GM21737 (cell line): ENCODE data around the gene UNC13C.
"Not testable (repeated sequence)": the region's sequence is repeated elsewhere in the genome, so short reads cannot be mapped to it uniquely, and the experiment has no call there.

Experiments
- ATAC-seq: cut with Tn5 transposase; IDR thresholded peaks from one replicate; pipeline ENCODE4 v1.9.1; 2021; ENCODE audit warnings: mild to moderate bottlenecking, moderate library complexity; ENCODE audit not compliant: unreplicated experiment

UNC13C gene

DNA sequence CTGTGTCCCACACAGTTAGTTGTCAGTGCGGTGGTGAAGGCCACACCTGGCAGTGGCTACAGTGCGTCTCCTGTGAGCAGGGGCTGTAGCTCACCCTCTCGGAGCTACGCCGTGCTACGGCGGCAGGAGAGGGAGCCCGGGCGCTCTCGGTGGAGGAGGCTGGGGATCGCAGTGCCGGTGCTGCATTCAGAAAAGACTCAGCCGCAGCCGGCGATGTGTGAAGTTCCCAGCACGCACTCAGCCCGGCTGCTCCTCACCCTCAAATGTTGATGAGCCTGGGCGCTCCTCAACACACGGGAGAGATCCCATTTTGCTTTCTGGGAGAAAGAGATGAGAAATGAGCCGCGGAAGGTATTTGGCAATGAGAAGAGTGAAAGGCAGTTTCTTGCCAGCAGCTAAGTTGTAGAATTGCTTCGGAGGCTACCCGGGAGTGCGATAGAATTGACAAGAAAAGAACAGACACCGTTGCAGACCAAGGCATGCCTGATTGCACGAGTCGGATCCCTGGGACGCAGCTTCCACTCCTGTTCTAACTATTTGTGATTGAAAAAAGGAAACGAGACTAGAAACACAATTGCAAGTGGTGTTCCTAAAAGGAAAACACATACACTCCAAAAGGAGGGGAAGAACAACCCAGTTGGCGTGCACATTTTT is at the start of gene UNC13C:
TSS of gene UNC13C (plus strand) at position 189 of the 654 bp plus-strand sequence. CDS start 34,463 bp downstream, outside the sequence.
- ATAC-seq, result no peak

DNA sequence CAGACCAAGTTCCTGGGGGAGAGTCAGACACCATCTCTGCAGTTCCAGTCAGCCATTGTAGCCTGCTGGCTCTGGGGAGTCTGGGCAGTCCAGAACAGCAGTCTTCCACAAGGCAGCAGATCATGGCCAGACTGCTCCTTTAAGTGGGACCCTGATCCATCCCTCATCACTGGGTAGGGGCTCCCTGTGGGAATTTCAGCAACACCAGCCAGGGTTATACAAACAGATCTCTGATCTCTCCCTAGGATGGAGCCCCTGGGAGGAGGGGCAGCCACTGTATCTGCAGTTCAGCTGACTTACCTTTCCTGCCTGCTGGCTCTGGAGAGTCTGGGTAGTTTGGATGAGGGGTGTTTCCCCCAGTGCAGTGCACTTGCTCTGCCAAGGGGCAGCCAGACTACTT is 42.1 kb upstream of the UNC13C start:
- no peak for ATAC-seq

DNA sequence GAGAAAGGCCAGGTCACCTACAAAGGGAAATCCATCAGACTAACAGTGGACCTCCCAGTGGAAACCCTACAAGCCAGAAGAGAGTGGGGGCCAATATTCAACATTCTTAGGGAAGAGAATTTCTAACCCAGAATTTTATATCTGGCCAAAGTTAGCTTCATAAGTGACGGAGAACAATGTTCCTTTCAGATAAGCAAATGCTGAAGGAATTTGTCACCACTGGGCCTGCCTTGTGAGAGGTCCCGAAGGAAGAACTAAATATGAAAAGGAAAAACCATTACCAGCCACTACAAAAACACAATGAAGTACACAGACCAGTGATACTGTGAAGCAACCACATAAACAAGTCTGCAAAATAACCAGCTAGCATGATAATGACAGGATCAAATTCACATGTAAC is 40.6 kb upstream of the UNC13C start:
- not testable (repeated sequence) for ATAC-seq

DNA sequence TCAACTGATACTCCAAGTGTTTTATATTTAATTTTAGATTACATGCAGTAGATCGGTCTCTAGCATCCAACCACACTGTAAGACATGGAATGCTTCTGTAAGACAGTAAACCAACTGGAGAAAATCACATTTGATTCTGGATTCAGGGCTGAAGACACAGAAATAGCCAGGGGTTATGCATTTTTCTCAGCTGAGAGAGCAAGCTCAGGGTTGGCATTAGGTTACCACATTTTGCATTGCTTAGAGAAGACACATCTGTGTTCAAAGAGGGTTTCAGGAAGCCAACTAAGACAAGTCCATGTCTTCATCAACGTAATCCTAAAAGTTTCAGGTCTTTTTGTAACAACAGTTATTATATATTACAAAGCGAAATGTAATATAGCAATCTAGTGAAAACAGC is 27.7 kb upstream of the UNC13C start:
- ATAC-seq, result no peak

DNA sequence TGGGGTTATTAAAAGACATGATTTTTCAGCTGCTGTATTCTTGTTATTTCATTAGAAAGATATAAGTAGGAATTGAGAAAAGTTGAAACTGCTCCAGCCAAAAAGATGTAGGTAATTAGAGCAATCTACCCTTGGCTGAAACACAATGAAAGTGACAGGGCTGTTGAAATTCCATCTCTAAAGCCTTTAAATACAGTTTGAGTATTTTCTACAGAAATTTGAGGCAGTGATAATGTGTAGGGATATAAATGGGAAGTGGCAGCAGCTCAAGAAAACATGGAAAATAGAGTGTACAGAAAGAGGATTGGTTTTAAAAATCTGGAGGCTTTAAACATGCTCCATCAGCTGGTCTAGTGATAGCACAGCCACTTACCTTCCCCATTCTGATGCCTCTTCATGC is 22.8 kb upstream of the UNC13C start:
- ATAC-seq, result no peak

DNA sequence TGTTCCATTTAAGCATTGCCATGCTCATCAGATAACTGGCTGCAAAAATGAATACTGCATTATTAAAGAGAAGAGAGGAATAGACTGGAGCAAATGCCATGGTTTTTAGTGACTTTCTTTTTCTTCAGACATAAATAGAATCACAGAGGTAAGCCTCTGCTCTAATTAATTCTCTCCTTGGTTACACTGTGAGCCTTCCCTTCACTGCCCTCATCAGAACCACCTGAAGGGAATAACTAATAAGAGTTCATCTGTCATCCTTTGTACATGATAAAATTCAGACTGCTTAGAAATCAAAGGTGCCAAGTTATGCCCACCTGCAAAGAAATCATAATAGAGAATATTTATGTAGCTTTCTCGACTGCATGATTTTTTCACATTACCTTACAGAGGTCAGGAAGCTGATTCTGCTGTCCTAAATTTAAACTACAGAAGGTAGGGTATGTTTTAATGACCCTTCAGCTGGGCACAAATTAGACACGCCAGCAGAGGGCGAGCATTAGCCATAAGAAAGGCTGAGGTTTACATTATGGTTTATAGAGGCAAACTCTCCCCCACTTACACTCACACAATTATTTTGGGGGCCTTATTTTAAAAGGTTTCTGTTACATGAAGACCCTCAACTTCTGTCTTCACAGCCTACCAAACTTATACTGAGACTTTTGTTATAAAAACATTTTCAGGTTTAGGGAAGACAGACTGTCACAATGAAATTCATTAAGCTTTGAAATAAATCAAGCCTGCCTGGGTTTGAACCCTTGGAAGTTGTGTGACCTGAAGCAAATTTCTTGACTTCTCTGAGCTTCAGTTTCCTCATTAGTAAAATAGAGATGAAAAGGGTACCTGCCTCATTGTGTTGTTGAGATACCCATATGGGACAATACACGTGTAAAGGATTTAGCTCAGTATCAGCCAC is 15.3 kb upstream of the UNC13C start:
- no peak for ATAC-seq

DNA sequence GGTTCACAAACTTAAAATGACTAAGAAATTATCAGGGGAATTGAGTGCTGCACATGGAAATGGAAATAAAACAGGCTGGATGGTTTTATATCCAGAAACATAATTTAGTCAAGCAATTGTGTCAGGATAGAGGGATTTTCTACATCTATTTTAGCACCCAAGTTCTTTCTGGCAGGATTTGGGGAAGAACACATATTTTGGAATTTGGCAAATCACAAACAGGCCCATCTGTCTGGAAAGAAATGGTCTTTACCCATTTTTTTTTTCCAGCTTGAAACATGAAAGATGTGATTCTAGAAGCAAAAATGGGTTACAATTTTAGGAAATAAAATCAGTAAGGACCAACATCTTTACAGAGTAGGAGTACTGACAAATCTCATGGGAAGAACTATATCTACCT is 14.4 kb upstream of the UNC13C start:
- no peak for ATAC-seq

DNA sequence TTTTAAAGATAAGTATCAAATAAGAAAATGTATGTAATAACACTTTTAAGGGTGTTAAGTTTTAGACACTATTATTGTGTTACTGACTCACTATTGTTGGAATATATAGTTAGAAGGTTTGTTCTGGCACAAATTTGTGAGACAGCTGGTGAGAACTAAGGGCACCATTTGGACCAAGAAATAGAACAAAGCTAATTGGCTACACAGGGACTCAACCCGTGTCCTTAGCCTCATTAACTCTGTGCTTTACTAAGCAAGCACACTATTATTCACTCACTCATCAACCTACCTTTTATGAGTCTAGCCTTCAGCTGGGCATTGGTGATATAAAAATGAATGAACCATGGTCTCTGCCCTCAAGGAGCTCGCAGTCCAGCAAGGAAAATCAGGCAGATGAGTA is 4.1 kb upstream of the UNC13C start:
- ATAC-seq, result no peak

DNA sequence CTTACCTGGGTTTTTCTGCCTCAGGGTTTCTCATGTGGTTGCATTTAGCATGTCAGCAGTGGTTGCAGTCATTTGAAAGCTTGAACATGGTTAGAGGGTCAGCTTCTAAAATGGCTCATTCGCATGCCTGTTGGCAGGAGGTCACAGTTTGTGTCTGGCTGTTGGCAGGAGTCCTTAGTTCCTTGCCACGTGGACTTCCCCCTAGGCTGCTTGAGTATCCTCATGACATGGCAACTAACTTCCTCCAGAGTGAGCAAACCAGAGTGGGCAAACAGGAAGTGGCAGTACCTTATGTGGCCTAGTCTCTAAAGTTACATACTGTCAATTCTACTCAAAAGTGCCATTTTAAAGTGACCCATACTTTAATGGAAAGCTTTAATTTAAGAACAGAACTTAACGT is 3.4 kb upstream of the UNC13C start:
- no peak for ATAC-seq

DNA sequence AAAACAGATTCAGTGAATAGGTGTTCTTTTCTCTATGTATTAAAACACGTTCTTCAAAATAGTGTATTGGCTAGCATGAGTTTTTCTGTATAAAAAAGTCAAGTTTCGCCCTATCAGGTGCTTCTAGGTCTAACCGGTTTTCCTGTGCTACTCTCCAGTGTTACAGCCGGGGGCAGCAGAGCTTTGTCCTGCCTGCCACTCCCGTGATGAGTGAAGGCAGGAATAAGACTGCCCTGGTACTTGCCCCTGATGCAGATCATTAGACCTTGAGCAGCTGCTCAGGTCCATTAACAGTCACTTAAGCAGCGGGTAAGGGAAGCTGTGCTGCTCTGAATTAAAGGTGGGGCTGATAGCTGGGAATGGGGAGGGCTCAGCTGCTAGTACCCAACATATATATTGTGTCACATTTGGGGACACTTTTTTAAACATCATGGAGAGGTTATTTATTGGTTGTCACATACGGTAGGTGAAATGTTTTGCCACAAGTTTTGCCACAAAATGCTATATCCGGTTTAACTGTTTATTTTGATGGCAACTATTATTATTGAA is 1.3 kb upstream of the UNC13C start:
- no peak for ATAC-seq

DNA sequence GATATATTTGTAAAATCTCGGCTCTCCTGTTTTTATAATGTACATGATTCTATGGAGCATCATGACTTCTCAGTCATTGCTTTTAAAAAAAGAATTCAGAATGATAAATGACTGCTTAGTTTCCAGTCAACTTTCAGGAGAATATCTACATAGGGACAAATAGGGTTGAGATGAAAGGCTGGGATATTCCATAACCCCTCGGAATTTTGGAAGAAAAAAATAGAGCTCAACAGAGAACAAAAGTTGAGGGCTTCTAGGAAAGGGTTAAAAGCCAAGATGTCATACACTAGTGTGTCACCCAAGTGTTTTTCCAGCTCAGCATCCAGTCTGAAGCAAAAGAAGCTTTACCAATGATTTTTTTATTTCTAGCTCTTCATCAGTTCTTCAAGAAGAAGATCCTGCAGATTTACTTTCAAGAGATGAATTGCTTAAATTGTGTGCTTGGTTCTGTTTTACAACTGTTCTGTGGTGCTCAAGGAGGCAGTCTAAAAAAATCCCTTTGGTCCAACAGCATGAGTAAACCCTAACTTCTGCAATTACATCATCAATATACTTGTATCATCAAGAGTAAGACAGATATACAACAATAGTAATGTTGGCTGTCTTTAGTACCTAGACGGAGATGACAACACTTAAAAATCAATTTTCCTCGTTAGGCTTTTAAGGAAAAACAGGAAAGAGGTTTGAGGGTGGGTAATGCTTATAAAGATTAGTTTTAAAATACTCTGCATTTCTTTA is 979 bp downstream of the UNC13C start:
- no peak for ATAC-seq

DNA sequence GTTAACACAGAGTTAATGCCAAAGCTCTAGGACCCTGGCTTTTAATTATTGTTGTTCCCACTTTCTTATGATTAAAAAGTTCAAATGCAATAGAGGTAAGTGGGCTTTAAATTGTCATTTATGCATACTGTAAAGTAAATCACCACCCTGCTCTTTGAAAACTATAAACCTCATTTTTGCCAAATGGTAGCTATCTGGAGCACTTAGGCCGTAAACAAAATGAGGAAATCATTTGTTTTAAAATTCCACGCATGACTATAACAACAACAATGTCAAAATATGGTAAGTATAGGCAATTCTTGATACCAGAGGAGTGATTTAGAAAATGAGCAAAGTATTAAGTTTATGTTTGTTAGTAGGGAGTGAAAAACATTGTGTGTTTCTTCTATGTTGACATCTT is 1.8 kb downstream of the UNC13C start:
- ATAC-seq, result no peak

DNA sequence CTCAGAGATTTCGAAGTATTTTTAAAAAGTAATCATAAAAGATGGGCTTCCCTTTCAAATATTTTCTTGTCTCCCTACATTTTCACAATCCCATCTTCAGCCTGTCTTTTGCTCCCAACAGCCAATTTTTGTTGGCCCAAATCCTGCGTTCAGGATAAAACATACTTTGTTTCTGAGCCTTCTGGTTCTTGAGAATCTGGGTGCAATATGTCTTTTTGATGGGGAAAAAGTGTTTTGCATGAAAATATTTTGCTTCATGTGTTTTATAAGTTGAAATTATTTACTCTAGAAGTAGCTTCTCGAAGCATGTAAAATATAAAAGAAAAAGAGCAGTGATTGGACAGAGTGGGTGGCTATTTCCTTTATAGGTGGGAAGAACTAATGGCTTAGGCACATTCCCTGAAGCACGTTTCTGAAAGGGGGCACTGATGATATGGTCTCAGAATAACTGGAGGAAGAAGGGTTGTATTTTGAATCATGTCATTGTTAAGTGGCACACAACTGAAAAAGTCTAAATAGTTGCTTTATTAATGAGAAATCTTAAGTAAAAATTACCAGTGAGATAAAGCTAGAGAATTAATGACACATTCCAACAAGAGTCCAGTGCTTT is 3.9 kb downstream of the UNC13C start:
- ATAC-seq, result no peak

DNA sequence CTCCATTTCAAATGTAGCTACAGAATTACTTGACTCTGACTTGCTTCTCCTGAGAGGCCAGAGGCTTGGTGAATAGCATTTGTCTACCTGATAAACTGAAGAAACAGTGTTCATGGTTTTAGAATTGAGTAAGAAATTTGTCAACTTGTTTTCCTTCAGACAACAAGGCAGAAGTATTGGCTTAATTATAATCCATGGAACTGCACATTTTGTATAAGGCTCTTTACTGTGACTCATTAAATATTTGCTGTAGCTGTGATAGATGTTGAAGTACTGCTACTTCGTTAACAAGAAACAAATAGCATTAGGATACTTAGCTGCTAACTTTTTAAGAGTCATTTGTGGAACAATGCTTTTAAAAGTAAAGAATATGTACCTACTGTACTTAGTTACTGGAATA is 4.6 kb downstream of the UNC13C start:
- ATAC-seq, result no peak

DNA sequence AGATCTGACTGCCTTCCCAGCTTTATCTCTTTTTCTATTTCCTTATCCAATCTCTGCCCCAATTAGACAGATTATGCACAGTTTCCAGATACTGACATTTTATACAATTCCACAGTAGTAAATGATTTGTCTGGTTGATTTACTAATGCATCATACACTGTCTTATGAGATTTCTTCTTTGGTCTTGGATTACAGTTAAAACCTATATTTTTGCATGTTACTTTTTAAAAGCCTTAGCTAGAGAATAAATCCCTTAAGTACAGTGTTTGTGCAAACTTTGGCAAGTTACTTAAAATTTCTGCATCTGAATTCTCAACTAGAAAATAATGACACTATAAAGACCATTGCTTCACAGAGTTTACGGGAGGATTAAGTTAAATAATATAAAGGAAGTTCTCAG is 6.0 kb downstream of the UNC13C start:
- no peak for ATAC-seq

DNA sequence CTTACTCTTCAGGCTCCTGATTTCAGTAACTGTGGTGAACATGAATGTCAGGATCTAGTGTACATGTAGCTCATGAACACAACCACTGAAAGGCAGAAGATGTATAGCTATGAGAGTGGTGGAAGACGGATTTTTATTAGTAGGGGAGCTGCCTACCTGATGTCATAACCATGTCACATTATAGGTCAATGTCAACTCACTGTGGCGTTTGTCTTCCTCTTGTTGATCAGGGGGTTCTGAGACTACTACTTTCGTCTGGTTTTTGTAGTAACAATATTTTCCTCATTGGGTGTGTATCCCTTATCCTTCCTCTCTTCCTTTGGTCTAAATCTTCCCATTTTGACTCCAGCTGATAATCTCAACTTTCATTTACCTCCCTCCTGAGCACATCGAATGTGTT is 7.3 kb downstream of the UNC13C start:
- no peak for ATAC-seq

DNA sequence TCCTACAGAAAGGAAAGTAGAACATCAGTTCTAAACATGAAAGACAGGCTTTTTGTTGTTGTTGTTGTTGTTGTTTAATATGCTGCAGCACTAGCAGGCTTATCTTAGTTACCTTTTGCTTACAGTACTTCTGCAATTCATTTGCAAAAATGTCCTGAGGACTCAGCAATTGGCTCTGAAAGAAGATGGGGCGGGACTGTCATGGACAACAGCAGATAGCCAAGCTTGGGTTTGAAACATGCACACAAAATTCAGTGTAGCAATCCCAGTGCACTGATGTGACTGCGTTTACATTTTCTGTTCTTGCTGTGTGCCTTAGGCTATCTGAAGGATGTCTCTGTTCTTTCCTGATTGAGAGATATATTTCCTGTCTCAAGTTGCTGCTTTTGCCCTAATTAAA is 9.2 kb downstream of the UNC13C start:
- no peak for ATAC-seq

DNA sequence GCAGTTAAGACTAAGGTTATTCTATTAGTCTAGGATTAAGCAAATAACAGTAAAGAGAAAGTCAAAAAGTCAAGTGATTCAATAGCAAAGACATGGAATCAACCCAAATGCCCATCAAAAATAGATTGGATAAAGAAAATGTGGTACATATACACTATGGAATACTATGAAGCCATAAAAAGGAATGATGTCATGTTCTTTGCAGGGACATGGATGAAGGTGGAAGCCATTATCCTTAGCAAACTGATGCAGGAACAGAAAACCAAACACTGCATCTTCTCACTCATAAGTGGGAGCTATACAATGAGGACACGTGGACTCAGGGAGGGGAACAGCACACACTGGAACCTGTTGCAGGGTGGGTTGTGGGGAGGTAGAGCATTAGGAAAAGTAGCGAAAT is 29.0 kb downstream of the UNC13C start:
- ATAC-seq, result no peak

DNA sequence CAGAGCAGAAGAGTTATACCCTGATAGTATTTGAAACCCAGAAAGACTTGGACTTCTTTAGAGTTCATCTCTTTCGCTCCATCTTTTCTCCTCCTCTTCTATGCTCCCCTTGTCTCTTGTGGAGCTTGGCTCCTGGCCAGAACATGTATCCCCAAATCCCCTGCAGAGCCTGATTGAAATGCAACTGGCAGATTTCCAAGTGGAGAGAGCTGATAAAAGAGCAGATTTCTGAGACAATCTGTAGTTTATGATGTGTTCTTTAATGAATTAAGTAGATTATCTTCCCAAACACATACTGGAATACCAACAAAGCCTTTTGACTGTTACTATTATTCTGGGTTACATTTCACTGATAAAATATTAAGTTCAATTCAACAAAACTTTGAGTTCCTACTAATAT is 33.4 kb downstream of the UNC13C start:
- ATAC-seq, result no peak

DNA sequence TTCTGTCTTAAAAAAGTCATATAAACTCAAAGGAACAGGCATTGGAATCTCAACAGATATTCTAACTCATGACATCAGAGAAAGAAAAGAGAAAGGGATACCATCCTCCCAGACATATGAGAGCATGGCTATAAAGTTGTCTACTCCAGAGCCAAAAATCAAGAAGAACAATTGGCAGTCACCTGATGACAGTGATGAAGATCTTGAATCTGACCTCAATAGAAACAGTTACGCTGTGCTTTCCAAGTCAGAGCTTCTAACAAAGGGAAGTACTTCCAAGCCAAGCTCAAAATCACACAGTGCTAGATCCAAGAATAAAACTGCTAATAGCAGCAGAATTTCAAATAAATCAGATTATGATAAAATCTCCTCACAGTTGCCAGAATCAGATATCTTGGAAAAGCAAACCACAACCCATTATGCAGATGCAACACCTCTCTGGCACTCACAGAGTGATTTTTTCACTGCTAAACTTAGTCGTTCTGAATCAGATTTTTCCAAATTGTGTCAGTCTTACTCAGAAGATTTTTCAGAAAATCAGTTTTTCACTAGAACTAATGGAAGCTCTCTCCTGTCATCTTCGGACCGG is 35.9 kb downstream of the UNC13C start:
- no peak for ATAC-seq

DNA sequence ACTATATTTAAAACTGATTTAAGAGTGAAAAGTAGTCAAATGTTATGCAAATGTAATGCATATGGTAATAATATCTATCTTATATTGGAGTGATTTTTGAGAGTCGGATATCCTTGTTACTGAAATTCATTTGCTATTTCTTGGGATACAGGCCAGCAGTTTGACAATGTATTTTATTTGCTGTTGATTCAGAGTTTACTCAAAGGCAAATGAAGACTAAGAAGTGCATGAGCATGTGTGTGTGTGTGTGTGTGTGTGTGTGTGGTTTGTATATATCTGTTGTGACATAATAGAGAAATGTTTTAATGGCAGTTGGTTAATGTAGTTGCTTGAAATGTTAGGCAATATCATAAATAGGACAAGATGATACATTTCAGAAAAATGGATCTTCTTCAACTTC is 39.0 kb downstream of the UNC13C start:
- no peak for ATAC-seq
